NCI-H187 (cell line): ENCODE data around the gene AP2A2.

ENCODE experiments used
- DNase-seq, 2 experiments: peaks; one replicate each; lab custom pipeline; 2025; lab: John Stamatoyannopoulos, UW

AP2A2 gene

GRCh38 chr11:925496-926301 lies at the start of gene AP2A2:
Gene AP2A2 (plus strand): TSS chr11:925870. CDS start chr11:926022, 152 bp downstream.
- peak; percentile 82 to 92 for DNase-seq

DNA sequence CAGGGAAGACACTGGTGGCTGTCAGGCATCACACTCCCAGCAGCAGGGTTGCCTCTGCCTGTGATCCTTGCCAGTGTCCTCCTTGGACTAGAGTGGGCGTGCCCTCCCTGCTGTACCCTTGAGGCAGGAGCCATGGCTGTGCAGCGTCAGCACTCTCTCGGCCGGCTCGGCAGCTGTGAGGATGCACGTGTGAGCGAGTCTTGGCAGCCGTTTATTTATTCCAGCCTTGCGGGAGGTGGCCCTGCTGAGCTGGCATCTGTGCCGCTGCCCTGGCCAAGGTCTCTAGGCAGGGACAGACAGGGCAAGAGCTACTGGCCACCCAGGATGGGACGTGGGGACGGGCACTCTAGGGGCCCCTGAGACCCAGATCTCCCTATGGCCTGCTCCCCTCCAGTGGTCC lies 49.1 kb upstream of the AP2A2 start:
- no peak for DNase-seq

DNA sequence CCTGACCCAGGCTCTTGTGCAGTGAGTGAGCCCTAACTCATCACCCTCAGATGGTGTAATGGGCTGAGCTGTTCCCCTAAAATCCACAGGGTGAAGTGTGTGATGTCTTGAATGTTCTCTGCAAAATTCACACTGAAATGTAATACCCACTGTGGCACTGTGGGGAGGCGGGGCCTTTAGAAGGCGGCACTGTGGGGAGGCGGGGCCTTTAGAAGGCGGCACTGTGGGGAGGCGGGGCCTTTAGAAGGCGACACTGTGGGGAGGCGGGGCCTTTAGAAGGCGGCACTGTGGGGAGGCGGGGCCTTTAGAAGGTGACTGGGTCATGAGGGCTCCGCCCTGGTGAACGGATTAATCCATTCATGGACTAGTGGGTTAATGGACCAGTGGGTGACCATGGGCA lies 48.1 kb upstream of the AP2A2 start:
- DNase-seq, result peak in 1 of 2 experiments; percentile 31

GRCh38 chr11:880447-880846 lies 45.2 kb upstream of the AP2A2 start:
- DNase-seq, result no peak

DNA sequence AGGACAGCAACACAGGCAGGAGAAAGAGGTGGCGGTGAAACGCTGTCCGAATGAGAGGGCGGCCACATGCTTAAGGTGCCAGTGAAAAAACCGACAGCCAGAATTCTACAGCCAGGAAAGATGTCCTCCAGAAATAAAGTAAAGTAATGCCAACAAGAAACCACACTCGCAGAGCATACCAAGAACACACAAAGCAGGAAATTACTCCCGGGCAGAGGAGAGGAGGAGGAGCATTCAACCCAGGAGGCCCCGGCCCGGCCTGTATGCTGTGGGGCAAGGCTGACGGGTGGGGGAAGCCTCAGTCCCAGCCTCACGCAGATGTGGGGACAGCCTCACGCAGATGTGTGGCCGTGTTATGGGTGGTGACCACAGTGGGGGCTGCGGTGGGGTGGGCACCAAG lies 43.1 kb upstream of the AP2A2 start:
- no peak for DNase-seq

DNA sequence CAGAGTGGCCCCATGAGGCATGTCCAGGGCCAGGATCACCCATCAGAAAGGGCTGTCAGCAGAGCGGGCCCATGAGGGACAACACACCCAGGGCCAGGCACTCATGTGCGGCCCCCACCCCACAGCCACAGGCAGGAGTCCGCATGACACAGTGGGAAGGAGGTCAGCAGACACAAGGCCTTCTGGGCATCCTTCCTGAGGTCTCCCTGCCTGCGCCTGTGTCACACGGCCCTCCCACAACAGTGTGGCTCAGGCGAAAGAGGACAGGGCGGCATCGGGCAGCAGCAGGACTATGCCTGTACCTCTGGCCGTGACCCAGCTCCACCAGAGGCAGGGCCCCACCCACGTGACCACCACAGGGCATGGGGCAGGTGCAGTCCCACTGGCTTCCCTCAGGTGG lies 42.1 kb upstream of the AP2A2 start:
- no peak for DNase-seq

DNA sequence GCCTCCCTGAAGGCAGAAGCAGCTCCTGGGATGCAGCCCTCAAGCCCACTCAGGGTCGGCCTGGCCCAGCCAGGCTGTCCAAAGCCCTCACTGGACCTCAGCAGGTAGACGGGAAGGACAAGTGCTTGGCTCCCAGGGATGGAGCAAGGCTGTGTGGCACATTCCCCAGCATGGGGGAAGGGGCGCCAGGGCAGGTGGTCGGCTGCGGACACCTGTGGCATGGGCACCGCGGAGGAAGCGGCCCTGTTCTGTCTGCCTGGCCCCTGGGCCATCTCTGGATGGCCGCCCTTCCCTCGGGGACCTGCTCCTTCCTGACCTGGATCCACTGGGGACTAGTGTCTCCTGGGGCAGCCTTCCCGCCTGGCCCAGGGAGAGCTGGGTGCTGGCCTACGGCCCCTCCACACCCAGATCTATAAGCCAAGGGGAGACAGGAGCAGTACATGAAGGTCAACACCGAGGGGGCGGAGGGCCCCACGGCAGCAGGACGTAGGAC lies 41.0 kb upstream of the AP2A2 start:
- DNase-seq, result no peak

DNA sequence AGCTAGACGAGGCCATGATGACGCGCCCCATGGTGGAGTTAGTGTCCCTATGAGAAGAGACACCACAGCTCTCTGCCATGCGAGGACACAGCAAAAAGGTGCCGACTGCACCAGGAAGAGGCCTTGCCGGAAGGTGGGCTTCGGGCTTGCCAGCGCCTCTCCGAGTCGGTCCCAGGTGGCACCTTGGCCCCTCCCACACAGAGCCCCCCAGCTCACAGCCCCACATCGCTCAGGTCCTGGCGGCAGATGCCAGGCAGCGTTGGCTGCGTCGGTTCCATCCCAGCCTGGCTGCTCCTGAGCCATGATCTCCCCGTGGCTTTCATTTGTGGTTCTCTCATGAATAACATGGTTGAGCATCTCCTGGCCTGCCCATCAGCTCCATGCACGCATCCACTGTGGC lies 39.1 kb upstream of the AP2A2 start:
- no peak for DNase-seq

DNA sequence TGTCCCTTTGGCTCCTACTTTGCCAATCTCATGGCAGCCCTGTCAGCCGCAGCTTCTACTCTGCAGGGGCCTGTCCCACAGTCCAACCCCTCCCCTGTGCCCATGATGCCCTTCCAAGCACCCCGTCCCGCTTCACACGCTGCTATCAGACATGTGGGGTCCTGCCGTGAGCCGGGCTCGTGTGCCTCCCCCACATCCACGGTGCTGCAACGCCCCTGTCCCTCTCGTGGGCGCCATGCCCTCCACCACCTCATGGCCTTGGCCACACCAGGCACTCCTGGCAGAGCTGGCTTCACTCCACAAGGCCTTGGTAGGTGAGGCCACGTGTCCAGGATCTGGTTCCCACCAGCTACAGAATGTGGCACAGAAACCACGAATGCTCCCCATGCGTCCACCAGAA lies 38.1 kb upstream of the AP2A2 start:
- no peak for DNase-seq

DNA sequence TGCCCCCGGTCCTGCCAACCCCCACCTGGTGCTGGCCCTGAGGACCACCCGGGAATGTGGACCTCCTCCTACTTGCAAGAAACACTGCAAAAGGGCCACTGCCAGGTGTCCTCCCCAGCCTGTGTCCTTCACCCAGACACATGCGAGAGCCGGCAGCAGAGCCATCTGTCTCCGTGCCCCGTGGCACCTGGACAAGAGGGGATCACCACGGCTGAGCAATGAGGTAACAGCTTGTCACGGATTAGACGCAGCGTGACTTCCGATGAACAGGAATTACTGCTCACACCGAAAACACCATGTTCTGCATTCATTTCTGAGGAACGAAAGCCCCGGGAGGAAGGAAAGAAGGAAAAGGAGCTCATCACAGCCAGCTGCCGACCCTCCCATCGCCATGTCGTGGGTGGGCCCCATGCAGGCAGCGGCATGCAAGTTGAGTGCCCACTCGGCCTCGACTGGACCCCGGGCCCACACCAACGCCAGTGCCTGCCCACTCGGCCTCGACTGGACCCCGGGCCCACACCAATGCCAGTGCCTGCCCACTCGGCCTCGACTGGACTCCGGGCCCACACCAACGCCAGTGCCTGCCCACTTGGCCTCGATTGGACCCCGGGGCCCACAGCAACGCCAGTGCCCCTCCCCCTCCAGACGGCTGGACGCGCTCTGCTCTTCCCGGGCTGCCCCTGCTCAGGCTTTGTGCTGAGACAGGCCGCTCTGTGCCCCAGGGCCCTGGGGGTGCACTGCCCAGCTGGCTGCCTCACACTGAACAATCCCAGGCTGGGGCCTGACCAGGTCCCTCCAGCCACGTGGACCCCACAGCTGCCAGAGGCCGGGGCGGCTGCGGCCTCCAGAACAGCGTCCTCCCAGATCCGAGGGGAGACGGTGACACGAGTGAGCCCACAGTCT lies 37.1 kb upstream of the AP2A2 start:
- no peak for DNase-seq

GRCh38 chr11:889257-889656 lies 36.4 kb upstream of the AP2A2 start:
- DNase-seq, result no peak

GRCh38 chr11:889687-890475 lies 35.8 kb upstream of the AP2A2 start:
- DNase-seq, result no peak

- DNase-seq, result no peak
These were observed 34.7 kb upstream of the AP2A2 start for GRCh38 chr11:890794-891540.

- DNase-seq, result no peak
These were observed 32.5 kb upstream of the AP2A2 start for GRCh38 chr11:893008-893654.

DNA sequence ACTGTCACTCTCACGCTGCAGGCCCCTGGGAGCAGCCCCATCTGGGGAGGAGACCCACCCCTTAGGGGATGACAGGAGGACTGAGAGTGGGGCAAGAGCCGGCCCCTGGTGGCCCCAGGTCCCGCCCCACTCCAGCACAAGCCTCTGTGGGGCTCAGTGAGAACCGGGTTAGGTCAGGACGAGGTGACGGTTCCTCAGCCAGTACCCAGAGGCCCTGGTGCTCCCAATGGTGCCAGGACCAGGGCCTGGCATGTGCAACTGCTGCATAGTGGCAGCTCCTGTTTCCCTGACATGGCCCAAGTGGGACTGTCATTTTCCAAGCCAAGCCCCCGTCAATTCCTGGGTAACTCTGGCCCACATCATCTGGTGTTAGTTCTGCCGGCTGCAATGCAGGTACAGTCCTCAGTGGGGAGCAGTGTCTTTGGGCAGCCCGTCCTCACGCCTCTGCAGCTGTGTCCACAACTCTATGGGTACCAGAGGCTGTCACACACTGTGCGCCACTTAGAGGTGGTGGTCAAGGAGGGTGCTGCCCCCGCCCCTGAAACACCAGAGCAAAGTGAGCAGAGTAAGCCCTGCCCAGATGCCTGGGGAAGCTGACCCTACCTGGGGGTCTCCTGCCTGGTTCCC lies 31.0 kb upstream of the AP2A2 start:
- no peak for DNase-seq

GRCh38 chr11:895331-896110 lies 30.1 kb upstream of the AP2A2 start:
- no peak for DNase-seq

GRCh38 chr11:897253-898142 lies 28.2 kb upstream of the AP2A2 start:
- DNase-seq, result no peak

DNA sequence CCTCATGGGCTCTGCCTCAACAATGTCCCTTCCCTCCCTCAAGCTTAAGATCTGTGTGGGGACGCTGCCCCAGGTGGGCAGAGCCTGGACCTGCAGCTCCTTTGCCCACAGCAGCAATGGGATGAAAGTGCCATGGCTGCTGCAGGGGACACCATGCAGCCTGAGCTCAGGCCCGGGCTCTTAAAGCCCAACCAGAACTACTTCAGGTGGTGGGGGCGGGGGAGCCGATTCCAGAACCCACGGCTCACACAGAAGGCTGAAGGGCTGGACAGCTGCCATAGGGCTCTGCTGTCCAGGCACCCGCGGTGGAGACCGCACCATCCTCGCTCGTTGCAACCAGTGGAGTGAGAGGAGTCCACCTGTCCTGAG lies 27.5 kb upstream of the AP2A2 start:
- DNase-seq, result no peak
